GM10248 (cell line): ENCODE results near the gene ZNF501.

Source experiments
- CTCF ChIA-PET: fragments of 300-600 bp; sonication (Branson Sonifier 250); formaldehyde crosslinking; extraction: SDS; loops from one replicate; lab custom pipeline; 2021; ENCODE audit warnings: antibody characterized with exemption; lab: Yijun Ruan, JAX
- POLR2A ChIA-PET: fragments of 350-650 bp; sonication (Branson Sonifier 250); formaldehyde crosslinking; extraction: SDS; loops from one replicate; lab custom pipeline; 2020; ENCODE audit warnings: antibody characterized with exemption; lab: Yijun Ruan, JAX
- DNase-seq: peaks from one replicate; pipeline ENCODE4 v3.0.0; 2012; ENCODE audit errors: extremely low spot score
- TF ChIP-seq, protein P1 (sequence below): IDR thresholded peaks from 2 replicates; pipeline ENCODE4 v1.5.1; 2012; ENCODE audit warnings: mild to moderate bottlenecking, low read depth; ENCODE audit errors: extremely low read depth, missing control alignments, control extremely low read depth

The ZNF501 gene

DNA sequence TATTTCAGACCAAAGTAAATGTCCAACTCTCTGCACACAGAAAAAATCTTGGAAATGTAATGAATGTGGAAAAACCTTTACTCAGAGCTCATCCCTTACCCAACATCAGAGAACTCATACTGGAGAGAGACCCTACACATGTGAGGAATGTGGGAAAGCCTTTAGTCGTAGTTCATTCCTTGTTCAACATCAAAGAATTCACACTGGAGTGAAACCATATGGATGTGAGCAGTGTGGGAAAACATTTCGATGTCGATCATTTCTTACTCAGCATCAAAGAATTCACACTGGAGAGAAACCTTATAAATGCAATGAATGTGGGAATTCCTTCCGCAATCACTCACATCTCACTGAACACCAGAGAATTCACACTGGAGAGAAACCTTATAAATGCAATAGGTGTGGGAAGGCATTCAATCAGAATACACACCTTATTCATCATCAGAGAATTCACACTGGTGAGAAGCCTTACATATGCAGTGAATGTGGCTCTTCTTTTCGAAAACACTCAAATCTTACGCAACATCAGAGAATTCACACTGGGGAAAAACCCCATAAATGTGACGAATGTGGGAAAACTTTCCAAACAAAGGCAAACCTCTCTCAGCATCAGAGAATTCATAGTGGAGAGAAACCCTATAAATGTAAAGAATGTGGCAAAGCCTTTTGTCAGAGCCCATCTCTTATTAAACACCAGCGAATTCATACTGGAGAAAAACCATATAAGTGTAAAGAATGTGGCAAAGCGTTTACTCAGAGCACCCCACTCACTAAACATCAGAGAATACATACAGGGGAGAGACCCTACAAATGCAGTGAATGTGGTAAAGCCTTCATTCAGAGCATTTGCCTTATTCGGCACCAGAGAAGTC lies 8.0 kb upstream of the ZNF501 start:
- POLR2A ChIA-PET, result no interaction called here
- CTCF ChIA-PET, result no interaction called here
- DNase-seq, result no peak
- TF ChIP-seq, protein P1, sequence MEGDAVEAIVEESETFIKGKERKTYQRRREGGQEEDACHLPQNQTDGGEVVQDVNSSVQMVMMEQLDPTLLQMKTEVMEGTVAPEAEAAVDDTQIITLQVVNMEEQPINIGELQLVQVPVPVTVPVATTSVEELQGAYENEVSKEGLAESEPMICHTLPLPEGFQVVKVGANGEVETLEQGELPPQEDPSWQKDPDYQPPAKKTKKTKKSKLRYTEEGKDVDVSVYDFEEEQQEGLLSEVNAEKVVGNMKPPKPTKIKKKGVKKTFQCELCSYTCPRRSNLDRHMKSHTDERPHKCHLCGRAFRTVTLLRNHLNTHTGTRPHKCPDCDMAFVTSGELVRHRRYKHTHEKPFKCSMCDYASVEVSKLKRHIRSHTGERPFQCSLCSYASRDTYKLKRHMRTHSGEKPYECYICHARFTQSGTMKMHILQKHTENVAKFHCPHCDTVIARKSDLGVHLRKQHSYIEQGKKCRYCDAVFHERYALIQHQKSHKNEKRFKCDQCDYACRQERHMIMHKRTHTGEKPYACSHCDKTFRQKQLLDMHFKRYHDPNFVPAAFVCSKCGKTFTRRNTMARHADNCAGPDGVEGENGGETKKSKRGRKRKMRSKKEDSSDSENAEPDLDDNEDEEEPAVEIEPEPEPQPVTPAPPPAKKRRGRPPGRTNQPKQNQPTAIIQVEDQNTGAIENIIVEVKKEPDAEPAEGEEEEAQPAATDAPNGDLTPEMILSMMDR, result no peak

DNA sequence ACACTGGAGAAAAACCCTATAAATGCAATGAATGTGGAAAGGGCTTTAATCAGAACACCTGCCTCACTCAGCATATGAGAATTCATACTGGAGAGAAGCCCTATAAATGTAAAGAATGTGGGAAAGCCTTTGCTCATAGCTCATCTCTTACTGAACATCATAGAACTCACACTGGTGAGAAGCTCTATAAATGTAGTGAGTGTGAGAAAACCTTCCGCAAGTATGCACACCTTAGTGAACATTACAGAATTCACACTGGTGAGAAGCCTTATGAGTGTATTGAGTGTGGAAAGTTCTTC lies 7.4 kb upstream of the ZNF501 start:
- TF ChIP-seq, protein P1, result no peak
- ChIA-PET CTCF (no interaction called here), POLR2A (no interaction called here)
- DNase-seq, result no peak

DNA sequence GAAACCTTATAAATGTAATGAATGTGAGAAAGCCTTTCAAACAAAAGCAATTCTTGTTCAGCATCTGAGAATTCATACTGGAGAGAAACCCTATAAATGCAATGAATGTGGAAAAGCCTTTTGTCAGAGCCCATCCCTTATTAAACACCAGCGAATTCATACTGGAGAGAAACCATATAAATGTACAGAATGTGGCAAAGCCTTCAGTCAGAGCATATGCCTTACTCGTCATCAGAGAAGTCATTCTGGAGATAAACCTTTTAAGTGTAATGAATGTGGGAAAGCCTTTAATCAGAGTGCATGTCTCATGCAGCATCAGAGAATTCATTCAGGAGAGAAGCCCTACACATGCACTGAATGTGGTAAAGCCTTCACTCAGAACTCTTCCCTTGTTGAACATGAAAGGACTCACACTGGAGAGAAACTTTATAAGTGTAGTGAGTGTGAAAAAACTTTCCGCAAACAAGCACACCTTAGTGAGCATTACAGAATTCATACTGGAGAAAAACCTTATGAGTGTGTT lies 5.3 kb downstream of the ZNF501 start:
- TF ChIP-seq, protein P1, result no peak
- no peak for DNase-seq
- POLR2A ChIA-PET, result no interaction called here
- CTCF ChIA-PET, result no interaction called here

DNA sequence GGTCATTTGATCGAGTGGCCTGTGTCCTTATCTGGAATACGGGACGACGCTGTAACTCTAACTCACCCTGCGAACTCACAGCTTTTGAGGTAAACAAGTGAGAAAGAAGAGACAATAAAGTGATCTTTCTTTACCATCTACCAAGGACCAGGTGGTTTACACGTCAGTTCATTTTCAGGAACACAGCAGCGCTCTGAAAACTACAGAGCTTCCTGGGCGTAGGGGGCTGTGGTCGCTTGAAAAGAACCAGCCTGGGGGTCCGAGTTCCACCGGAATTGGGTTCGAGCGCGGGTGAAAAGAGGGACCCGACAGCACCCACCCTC lies 31.6 kb downstream of the ZNF501 start:
- ChIA-PET POLR2A (no interaction called here), CTCF (interaction anchor here (1.2 to 1.3 kb wide), 2 partner anchors 15 to 19 kb away, joined by 3 read pairs; no protein-coding TSS in a partner anchor)
- TF ChIP-seq, protein P1, result no peak
- peak; percentile 22 for DNase-seq

DNA sequence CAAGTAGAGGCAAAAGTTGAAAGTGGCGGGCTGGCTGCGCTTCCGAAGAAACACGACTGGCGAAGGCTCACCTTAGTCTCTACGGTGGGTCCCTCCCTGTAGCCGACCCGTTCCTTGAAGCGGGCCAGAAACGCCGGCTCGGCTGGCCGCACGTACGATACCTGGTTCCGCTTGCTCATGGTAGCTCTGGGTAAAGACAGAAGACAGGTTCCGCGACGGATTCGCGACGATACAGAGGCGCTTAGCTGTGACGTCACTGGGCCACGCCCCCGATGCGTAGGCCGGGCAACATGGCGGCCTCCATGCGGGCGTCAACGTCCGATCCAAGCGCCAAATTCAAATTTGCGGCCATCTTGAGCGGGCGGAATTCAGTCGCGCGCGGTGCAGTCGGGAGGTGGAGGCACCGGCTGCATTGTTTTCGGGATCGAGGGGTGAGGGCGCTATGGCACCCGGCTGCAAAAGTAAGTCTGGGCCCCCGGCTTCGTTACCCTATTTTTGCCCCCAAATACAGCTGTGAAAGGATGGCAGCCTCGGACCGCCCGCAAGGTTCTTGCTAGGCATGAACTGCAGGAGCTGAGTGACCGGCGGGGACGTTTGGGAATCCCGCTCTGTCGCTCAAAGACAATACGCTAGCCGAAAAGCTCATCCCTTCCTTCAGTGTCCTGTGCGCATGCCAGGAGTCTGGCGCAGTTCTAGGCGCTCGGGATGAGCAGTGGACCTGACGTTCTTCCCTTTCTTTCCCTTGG lies 32.2 kb downstream of the ZNF501 start, which contains the start of the genes KIAA1143 and KIF15:
TSS of gene KIAA1143 (minus strand) at position 196 of the 746 bp plus-strand sequence. CDS start at position 179, 17 bp downstream.
TSS of gene KIF15 (plus strand) at position 371 of the 746 bp plus-strand sequence. CDS start at position 443, 72 bp downstream.
- DNase-seq, result peak; percentile 96
- ChIA-PET POLR2A (no interaction called here), CTCF (interaction anchor here (1.2 to 1.3 kb wide), 2 partner anchors 15 to 18 kb away, joined by 3 read pairs; no protein-coding TSS in a partner anchor)
- TF ChIP-seq, protein P1, result peak; percentile 18

DNA sequence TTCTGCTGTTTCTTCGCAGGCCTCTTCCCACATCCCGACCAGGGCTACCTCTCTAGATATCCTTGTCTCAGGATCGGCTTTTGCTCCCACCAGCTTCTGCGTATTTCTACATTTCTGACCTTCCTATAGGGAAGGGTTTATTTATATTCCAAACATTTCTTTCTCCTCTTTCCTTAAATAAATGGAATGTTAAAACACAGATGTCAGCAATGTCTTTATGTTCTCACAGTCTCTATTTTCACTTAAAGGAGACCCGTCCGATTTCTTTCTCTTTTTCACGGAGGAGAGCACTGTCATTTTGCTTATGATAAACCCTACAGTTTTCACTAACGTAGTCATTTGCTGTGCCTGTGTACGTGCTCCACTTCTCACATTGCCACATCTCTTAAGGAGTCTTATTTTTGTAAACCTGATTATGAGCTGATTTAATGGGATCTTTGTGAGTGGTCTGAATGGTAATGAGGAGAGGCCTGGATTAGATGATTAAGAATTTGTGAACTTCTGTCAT lies 32.8 kb downstream of the ZNF501 start:
- ChIA-PET POLR2A (no interaction called here), CTCF (interaction anchor here (1.0 to 1.3 kb wide), 3 partner anchors 10 to 18 kb away, joined by 3 read pairs; no protein-coding TSS in a partner anchor)
- DNase-seq, result no peak
- TF ChIP-seq, protein P1, result no peak
